Pancreas (tissue), 10 donors: Measurements from ENCODE around the gene PLB1. TPM values are rescaled to one million over a fixed set of nuclear protein-coding genes. Genes with fewer than 3 reads are reported as not detected.
A peak's percentile ranks its signal among the peaks of the same experiment; 100 is the strongest.

ENCODE experiments used
- ATAC-seq, 4 donors: fragments of 200-7000 bp; cut with Tn5 transposase; one replicate each; pipeline versions ENCODE4 v1.8.0 to v1.9.1; 2020; ENCODE audit warnings: mild to moderate bottlenecking in 4 of 4, moderate library complexity in 4 of 4
- DNase-seq, 6 donors: peaks; one replicate each; pipeline ENCODE4 v3.0.0-alpha.2; 2020
- FAIRE-seq: peaks from 2 replicates; lab custom pipeline; 2012; peaks lifted over from hg19 to GRCh38; lab: Jason Lieb, UNC
- H3K27ac ChIP-seq, 4 donors: fragments of 200-600 bp; sonication (generic); 1 replicate in 3 of 4; 2 replicates in 1 of 4; pipeline versions ENCODE4 v1.5.0 to v1.8.0; 2020
- H3K27me3 ChIP-seq, 4 donors: fragments of 200-600 bp; one replicate each; pipeline ENCODE4 v1.8.0; 2021
- H3K36me3 ChIP-seq, 3 donors: fragments of 200-600 bp; sonication (generic) in 1 of 3; one replicate each; pipeline versions ENCODE4 v1.5.0 to v1.8.0; 2020 to 2021
- H3K4me1 ChIP-seq, 3 donors: fragments of 200-600 bp; one replicate each; pipeline ENCODE4 v1.8.0; 2021
- H3K4me3 ChIP-seq, 4 donors: fragments of 200-600 bp; sonication (generic) in 2 of 4; one replicate each; pipeline versions ENCODE4 v1.5.0 to v1.8.0; 2020 to 2021
- H3K9me3 ChIP-seq, 4 donors: fragments of 200-600 bp; one replicate each; pipeline ENCODE4 v1.8.0; 2021
- WGBS, 2 donors: extraction: QIAGEN DNeasy Blood & Tissue Kit; methylation state at CpG; one replicate each; pipeline ENCODE4 v1.1.7; 2013; 5-methylcytosine and 5-hydroxymethylcytosine counted together
- intact Hi-C, 3 donors: fragments of 100-400 bp; cut with DNase I; formaldehyde crosslinking; loops; one replicate each; pipeline versions ENCODE4 v1.11.1 to v1.14.2; 2022
- polyA plus RNA-seq, 2 donors: library from polyadenylated mRNA; stranded (reverse); fragments of 200-250 nt; gene quantifications; one replicate each; pipeline ENCODE4 v1.2.3, GENCODE V29; 2013
- total RNA-seq, 6 donors: library from RNA; stranded (reverse); fragmentation: NEBNext Ultra II Directional in 4 of 6; extraction: Animal tissue kit (Norgen Biotek cat#: 25700) in 4 of 6; gene quantifications; one replicate each; pipeline versions ENCODE4 v1.2.1 to v1.2.4, GENCODE V29; 2021 to 2023
- TF ChIP-seq, protein P1 (sequence below), 4 donors: fragments of 200-600 bp; sonication (generic) in 3 of 4; IDR thresholded peaks; one replicate each; pipeline versions ENCODE4 v1.5.0 to v1.8.0; 2021; ENCODE audit warnings: antibody characterized with exemption in 4 of 4
- donor health status: healthy with polysubstance abuse.
- donor health status: DM: no; HTN: no; CAD: no; lungs with moderate emphysema.
- donor health status: DM: no; HTN: no; CAD: no.
- donor health status: control.
- donor health status: control.
- donor health status: Bipolar disorder and iron deficiency.
- donor health status: DM: yes; HTN: yes; CAD: no.
- donor health status: DM: no; HTN: no; CAD: no.
- donor health status: DM: no; HTN: no; CAD: no.
- donor health status: DM: yes; HTN: yes; CAD: no.

Gene PLB1
- total and polyA plus RNA-seq, 8 donors: 0.16 to 2.4 (median 0.93) TPM

GRCh38 chr2:28506112-28506910 lies 10.5 kb downstream of the PLB1 start:
- ATAC-seq (no peak), DNase-seq (no peak), FAIRE-seq (no peak)
- Histone ChIP-seq H3K4me3 (no peak overlapping the region), H3K27ac (no peak overlapping the region), H3K27me3 (no peaks in the 10 kb centered on the region), H3K4me1 (no peaks in the 10 kb centered on the region), H3K36me3 (no peaks in the 10 kb centered on the region), H3K9me3 (no peaks in the 10 kb centered on the region)
- 93 to 96% methylated on average over 5 of the region's 5 CpGs for WGBS, 2 donors
- TF ChIP-seq, protein P1, sequence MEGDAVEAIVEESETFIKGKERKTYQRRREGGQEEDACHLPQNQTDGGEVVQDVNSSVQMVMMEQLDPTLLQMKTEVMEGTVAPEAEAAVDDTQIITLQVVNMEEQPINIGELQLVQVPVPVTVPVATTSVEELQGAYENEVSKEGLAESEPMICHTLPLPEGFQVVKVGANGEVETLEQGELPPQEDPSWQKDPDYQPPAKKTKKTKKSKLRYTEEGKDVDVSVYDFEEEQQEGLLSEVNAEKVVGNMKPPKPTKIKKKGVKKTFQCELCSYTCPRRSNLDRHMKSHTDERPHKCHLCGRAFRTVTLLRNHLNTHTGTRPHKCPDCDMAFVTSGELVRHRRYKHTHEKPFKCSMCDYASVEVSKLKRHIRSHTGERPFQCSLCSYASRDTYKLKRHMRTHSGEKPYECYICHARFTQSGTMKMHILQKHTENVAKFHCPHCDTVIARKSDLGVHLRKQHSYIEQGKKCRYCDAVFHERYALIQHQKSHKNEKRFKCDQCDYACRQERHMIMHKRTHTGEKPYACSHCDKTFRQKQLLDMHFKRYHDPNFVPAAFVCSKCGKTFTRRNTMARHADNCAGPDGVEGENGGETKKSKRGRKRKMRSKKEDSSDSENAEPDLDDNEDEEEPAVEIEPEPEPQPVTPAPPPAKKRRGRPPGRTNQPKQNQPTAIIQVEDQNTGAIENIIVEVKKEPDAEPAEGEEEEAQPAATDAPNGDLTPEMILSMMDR (IDR thresholded peaks at IDR 0.05): no peak
- intact Hi-C loops: no loop called here

- no peaks in the 10 kb centered on the region for H3K9me3 ChIP-seq
- no peaks in the 10 kb centered on the region for H3K36me3 ChIP-seq
- H3K4me3 ChIP-seq: no peak overlapping the region
- WGBS, 2 donors: 87 to 96% methylated on average over 6 of the region's 6 CpGs
- H3K27me3 ChIP-seq: no peaks in the 10 kb centered on the region
- no peaks in the 10 kb centered on the region for H3K4me1 ChIP-seq
- peak in 1 of 6 donors; percentile 13 for DNase-seq
- FAIRE-seq: no peak
- intact Hi-C loops: no loop called here
- TF ChIP-seq, protein P1 (IDR thresholded peaks at IDR 0.05): no peak
- ATAC-seq: peak in 3 of 4 donors; percentile 25 to 64 (median 42)
- H3K27ac ChIP-seq: no peak overlapping the region
Observed at GRCh38 chr2:28507796-28508764, 12.2 kb downstream of the PLB1 start.

- ATAC-seq: no peak
- WGBS, 2 donors: 65 to 78% methylated on average over 1 of the region's 1 CpG
Observed at GRCh38 chr2:28509361-28509760, 13.5 kb downstream of the PLB1 start.

GRCh38 chr2:28510184-28510583 lies 14.3 kb downstream of the PLB1 start:
- FAIRE-seq (no peak), ATAC-seq (peak; percentile 68 to 87 (median 78)), DNase-seq (peak; percentile 63 to 88 (median 78))
- Histone ChIP-seq H3K4me3 (no peak overlapping the region), H3K27me3 (no peaks in the 10 kb centered on the region), H3K9me3 (no peaks in the 10 kb centered on the region), H3K36me3 (no peaks in the 10 kb centered on the region), H3K27ac (no peak overlapping the region), H3K4me1 (no peaks in the 10 kb centered on the region)
- intact Hi-C loops: no loop called here
- TF ChIP-seq, protein P1 (IDR thresholded peaks at IDR 0.05): no peak
- 46 to 51% methylated on average over 2 of the region's 2 CpGs for WGBS, 2 donors

More at GRCh38 chr2:28509361-28509760, 13.5 kb downstream of the PLB1 start:
- TF ChIP-seq, protein P1 (IDR thresholded peaks at IDR 0.05): no peak
- Histone ChIP-seq H3K36me3 (no peaks in the 10 kb centered on the region), H3K4me3 (no peak overlapping the region), H3K9me3 (no peaks in the 10 kb centered on the region), H3K4me1 (no peaks in the 10 kb centered on the region), H3K27ac (no peak overlapping the region), H3K27me3 (no peaks in the 10 kb centered on the region)
- intact Hi-C loops: no loop called here
- no peak for DNase-seq
- no peak for FAIRE-seq
